GM06990 (cell line): Measurements from ENCODE around the gene ETNPPL.

Source experiments
- DNase-seq: peaks from one replicate; pipeline ENCODE4 v3.0.0-alpha.2; 2011; ENCODE audit not compliant: insufficient read length; ENCODE audit errors: extremely low read depth
- H3K27me3 ChIP-seq: replicated peaks from 2 replicates; pipeline ENCODE4 v1.6.0; 2011; ENCODE audit warnings: low read length; ENCODE audit not compliant: control insufficient read depth, insufficient read depth
- H3K36me3 ChIP-seq: 2 replicates; pipeline ENCODE4 v1.5.1; 2011; ENCODE audit warnings: low read length; ENCODE audit not compliant: control insufficient read depth, insufficient read depth
- H3K4me3 ChIP-seq: replicated peaks from 2 replicates; pipeline ENCODE4 v1.5.1; 2011; ENCODE audit warnings: low read depth, mild to moderate bottlenecking, control low read depth, low read length
- CTCF ChIP-seq: IDR thresholded peaks from 2 replicates; pipeline ENCODE4 v1.5.1; 2011; ENCODE audit warnings: low read length, control low read depth, mild to moderate bottlenecking, inconsistent platforms; ENCODE audit not compliant: insufficient read depth, poor library complexity, severe bottlenecking

The ETNPPL gene

GRCh38 chr4:108775921-108776320 lies 13.1 kb upstream of the ETNPPL start:
- TF ChIP-seq CTCF: no peak
- peaks cover 1% of the 10 kb centered on the region; the same call in 1 of the 2 replicates for H3K27me3 ChIP-seq
- no peak for DNase-seq
- H3K4me3 ChIP-seq: no peak overlapping the region
- H3K36me3 ChIP-seq: no peaks in the 10 kb centered on the region

- peaks cover 1% of the 10 kb centered on the region; the same call in 1 of the 2 replicates for H3K27me3 ChIP-seq
- no peak for TF ChIP-seq CTCF
These were observed 12.1 kb upstream of the ETNPPL start for GRCh38 chr4:108774809-108775530.

GRCh38 chr4:108772402-108772801 lies 9.5 kb upstream of the ETNPPL start:
- Histone ChIP-seq H3K27me3 (peaks cover 1% of the 10 kb centered on the region; the same call in 1 of the 2 replicates), H3K36me3 (no peaks in the 10 kb centered on the region), H3K4me3 (no peak overlapping the region)
- no peak for DNase-seq
- no peak for TF ChIP-seq CTCF

More at GRCh38 chr4:108774809-108775530, 12.1 kb upstream of the ETNPPL start:
- no peaks in the 10 kb centered on the region for H3K36me3 ChIP-seq
- H3K4me3 ChIP-seq: no peak overlapping the region
- no peak for DNase-seq

- TF ChIP-seq CTCF: no peak
- DNase-seq: no peak
- Histone ChIP-seq H3K4me3 (no peak overlapping the region), H3K27me3 (peaks cover 2% of the 10 kb centered on the region; the same call in 1 of the 2 replicates), H3K36me3 (no peaks in the 10 kb centered on the region)
These were observed 3.2 kb upstream of the ETNPPL start for GRCh38 chr4:108766058-108766457.

- DNase-seq: no peak
- H3K27me3 ChIP-seq: peaks cover 2% of the 10 kb centered on the region; the same call in 1 of the 2 replicates
- H3K36me3 ChIP-seq: no peaks in the 10 kb centered on the region
- H3K4me3 ChIP-seq: no peak overlapping the region
- TF ChIP-seq CTCF: no peak
These were observed 1.1 kb upstream of the ETNPPL start for GRCh38 chr4:108763986-108764385.
